ENCODE measurements around the gene SLC35F3.

The SLC35F3 gene

GRCh38 chr1:234065794-234066447 lies 161.4 kb downstream of the SLC35F3 start:
- DNase-seq (ENCODE audit: insufficient read length) (peak; percentile 26), FAIRE-seq (peak; percentile 33)

GRCh38 chr1:234067581-234068337 lies 163.3 kb downstream of the SLC35F3 start:
- FAIRE-seq (no peak), DNase-seq (ENCODE audit: insufficient read length) (no peak)
- TF ChIP-seq TAF1 (IDR thresholded peaks at IDR 0.05; ENCODE audit: borderline replicate concordance, low read depth, low read length): no peak
- TF ChIP-seq POLR2AphosphoS5 (IDR thresholded peaks at IDR 0.05; ENCODE audit: low read depth, low read length): no peak
- no peak for TF ChIP-seq POLR2A (IDR thresholded peaks at IDR 0.05; ENCODE audit: low read depth, low read length)

More at GRCh38 chr1:234065794-234066447, 161.4 kb downstream of the SLC35F3 start:
- TF ChIP-seq POLR2AphosphoS5 (IDR thresholded peaks at IDR 0.05; ENCODE audit: low read depth, low read length) (no peak), POLR2A (IDR thresholded peaks at IDR 0.05; ENCODE audit: low read depth, low read length) (no peak), TAF1 (IDR thresholded peaks at IDR 0.05; ENCODE audit: borderline replicate concordance, low read depth, low read length) (no peak)

- TF ChIP-seq TAF1 (IDR thresholded peaks at IDR 0.05; ENCODE audit: borderline replicate concordance, low read depth, low read length) (no peak), POLR2A (IDR thresholded peaks at IDR 0.05; ENCODE audit: low read depth, low read length) (no peak), POLR2AphosphoS5 (IDR thresholded peaks at IDR 0.05; ENCODE audit: low read depth, low read length) (no peak)
- DNase-seq (ENCODE audit: insufficient read length) (no peak), FAIRE-seq (no peak)
Measured at GRCh38 chr1:234069760-234070159, 165.3 kb downstream of the SLC35F3 start.

- FAIRE-seq (no peak), DNase-seq (ENCODE audit: insufficient read length) (no peak)
- TF ChIP-seq POLR2A (IDR thresholded peaks at IDR 0.05; ENCODE audit: low read depth, low read length): no peak
- TF ChIP-seq TAF1 (IDR thresholded peaks at IDR 0.05; ENCODE audit: borderline replicate concordance, low read depth, low read length): no peak
- no peak for TF ChIP-seq POLR2AphosphoS5 (IDR thresholded peaks at IDR 0.05; ENCODE audit: low read depth, low read length)
Measured at GRCh38 chr1:234072793-234073192, 168.3 kb downstream of the SLC35F3 start.

GRCh38 chr1:234078143-234078542 lies 173.7 kb downstream of the SLC35F3 start:
- no peak for DNase-seq (ENCODE audit: insufficient read length)

GRCh38 chr1:234079896-234080295 lies 175.4 kb downstream of the SLC35F3 start:
- TF ChIP-seq POLR2A (IDR thresholded peaks at IDR 0.05; ENCODE audit: low read depth, low read length): no peak
- TF ChIP-seq POLR2AphosphoS5 (IDR thresholded peaks at IDR 0.05; ENCODE audit: low read depth, low read length): no peak
- no peak for TF ChIP-seq TAF1 (IDR thresholded peaks at IDR 0.05; ENCODE audit: borderline replicate concordance, low read depth, low read length)
- FAIRE-seq (no peak), DNase-seq (ENCODE audit: insufficient read length) (no peak)

More at GRCh38 chr1:234078143-234078542, 173.7 kb downstream of the SLC35F3 start:
- TF ChIP-seq POLR2AphosphoS5 (IDR thresholded peaks at IDR 0.05; ENCODE audit: low read depth, low read length) (no peak), TAF1 (IDR thresholded peaks at IDR 0.05; ENCODE audit: borderline replicate concordance, low read depth, low read length) (no peak), POLR2A (IDR thresholded peaks at IDR 0.05; ENCODE audit: low read depth, low read length) (no peak)
- no peak for FAIRE-seq

- no peak for TF ChIP-seq POLR2A (IDR thresholded peaks at IDR 0.05; ENCODE audit: low read depth, low read length)
- DNase-seq (ENCODE audit: insufficient read length): no peak
- FAIRE-seq: no peak
Measured at GRCh38 chr1:234083460-234083859, 179.0 kb downstream of the SLC35F3 start.

GRCh38 chr1:234089396-234089795 lies 184.9 kb downstream of the SLC35F3 start:
- TF ChIP-seq POLR2A (IDR thresholded peaks at IDR 0.05; ENCODE audit: low read depth, low read length) (no peak), TAF1 (IDR thresholded peaks at IDR 0.05; ENCODE audit: borderline replicate concordance, low read depth, low read length) (no peak), POLR2AphosphoS5 (IDR thresholded peaks at IDR 0.05; ENCODE audit: low read depth, low read length) (no peak)
- FAIRE-seq: no peak
- DNase-seq (ENCODE audit: insufficient read length): no peak

GRCh38 chr1:234090212-234091064 lies 186.0 kb downstream of the SLC35F3 start:
- TF ChIP-seq POLR2AphosphoS5 (IDR thresholded peaks at IDR 0.05; ENCODE audit: low read depth, low read length): no peak
- TF ChIP-seq TAF1 (IDR thresholded peaks at IDR 0.05; ENCODE audit: borderline replicate concordance, low read depth, low read length): no peak
- TF ChIP-seq POLR2A (IDR thresholded peaks at IDR 0.05; ENCODE audit: low read depth, low read length): no peak

GRCh38 chr1:234091065-234091401 lies 186.6 kb downstream of the SLC35F3 start:
- FAIRE-seq (no peak), DNase-seq (ENCODE audit: insufficient read length) (no peak)
- TF ChIP-seq POLR2A (IDR thresholded peaks at IDR 0.05; ENCODE audit: low read depth, low read length) (no peak), POLR2AphosphoS5 (IDR thresholded peaks at IDR 0.05; ENCODE audit: low read depth, low read length) (no peak), TAF1 (IDR thresholded peaks at IDR 0.05; ENCODE audit: borderline replicate concordance, low read depth, low read length) (no peak)

More at GRCh38 chr1:234090212-234091064, 186.0 kb downstream of the SLC35F3 start:
- FAIRE-seq (no peak), DNase-seq (ENCODE audit: insufficient read length) (no peak)

- TF ChIP-seq POLR2A (IDR thresholded peaks at IDR 0.05; ENCODE audit: low read depth, low read length) (no peak), TAF1 (IDR thresholded peaks at IDR 0.05; ENCODE audit: borderline replicate concordance, low read depth, low read length) (no peak), POLR2AphosphoS5 (IDR thresholded peaks at IDR 0.05; ENCODE audit: low read depth, low read length) (no peak)
- no peak for FAIRE-seq
- no peak for DNase-seq (ENCODE audit: insufficient read length)
Measured at GRCh38 chr1:234091876-234092275, 187.4 kb downstream of the SLC35F3 start.
